HG02973 (cell line): ENCODE results near the gene COBL.

ENCODE experiments used
- ATAC-seq: cut with Tn5 transposase; IDR thresholded peaks from one replicate; pipeline ENCODE4 v1.9.1; 2021; ENCODE audit warnings: moderate library complexity; ENCODE audit not compliant: unreplicated experiment

Gene COBL

DNA sequence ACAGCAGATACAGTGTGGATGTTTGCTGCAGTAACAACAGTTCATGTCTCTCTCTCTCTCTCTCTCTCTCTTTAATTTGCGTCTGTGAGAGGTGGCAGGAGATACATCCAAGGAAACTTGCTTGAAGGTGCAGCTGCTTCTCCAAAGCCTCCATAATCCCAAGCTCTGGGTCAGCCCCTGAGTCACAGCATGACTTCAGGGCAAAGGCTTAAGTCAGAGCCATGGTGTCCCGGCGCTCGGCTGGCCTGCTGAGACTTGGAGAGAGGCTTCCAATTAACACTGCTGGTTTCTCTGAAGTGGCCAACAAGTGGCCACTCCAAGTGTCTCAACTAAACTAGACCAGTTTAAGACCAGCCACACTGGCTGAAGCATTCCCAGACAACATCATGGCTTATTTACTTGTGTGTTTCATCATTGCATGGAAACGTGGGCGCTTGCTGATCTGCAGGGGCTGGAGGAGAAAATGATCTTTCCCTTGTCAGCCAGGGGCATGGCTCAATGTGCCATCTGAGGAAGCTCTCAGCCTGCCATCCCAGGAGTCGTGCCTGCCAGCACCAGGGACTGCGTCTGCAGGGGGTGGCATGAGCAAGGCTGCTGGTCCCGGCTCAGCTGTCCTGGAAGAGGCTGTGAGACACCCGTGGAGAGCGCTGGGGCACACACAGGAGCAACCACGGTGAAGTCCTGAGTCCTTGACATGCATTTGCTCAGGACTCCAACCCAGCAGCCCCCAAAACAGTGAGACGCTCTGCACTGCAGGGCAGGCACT lies 254.2 kb downstream of the COBL start:
- ATAC-seq, result no peak

DNA sequence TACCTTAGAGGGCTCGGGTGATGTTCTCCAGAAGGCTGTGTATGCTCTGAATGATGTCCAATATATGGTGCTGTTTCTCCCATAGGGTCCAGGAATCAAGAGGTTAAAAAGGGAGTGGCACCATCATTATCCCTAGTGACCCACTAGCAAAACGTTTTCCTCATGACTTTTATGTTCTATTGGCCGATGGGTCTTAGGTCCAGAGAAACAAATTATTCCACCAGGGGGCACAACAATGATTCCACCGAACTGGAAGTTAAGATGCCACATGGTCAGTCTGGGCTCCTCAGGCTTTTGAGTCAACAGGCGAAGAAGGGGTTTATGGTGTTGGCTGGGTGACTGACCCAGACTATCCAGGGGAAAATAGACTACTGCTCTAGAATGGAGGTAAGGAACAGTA lies 256.1 kb downstream of the COBL start:
- no peak for ATAC-seq

DNA sequence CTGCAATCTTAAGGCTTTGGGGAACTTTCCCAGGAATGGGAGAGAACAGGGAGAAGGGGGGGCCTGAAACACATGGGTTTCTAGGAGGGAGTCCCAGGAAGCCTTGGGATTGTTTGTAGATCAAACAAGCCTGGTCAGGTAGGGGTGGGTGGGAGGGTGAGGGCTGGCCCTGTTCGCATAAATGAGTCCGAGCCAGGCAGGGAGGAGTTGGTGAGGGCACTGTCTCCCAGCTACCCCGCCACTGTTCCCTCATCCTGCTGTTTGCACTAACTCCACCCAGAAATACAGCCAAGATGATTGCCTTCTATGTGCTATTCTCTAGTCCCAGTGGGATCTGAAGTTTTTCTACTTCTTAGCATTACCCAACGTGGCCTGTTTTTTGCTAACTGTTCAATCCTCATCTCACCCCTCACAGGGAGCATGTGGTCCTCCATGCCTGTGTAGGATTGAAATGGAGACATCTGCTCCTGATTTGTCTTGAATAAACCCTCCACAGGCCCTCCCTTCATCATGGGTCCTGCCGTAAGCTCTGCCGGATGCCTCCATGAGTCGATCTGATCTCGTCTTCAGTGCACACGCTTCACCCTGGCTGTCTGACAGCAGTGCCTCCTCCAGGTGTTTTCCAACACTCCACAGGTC lies 257.0 kb downstream of the COBL start:
- ATAC-seq, result no peak

DNA sequence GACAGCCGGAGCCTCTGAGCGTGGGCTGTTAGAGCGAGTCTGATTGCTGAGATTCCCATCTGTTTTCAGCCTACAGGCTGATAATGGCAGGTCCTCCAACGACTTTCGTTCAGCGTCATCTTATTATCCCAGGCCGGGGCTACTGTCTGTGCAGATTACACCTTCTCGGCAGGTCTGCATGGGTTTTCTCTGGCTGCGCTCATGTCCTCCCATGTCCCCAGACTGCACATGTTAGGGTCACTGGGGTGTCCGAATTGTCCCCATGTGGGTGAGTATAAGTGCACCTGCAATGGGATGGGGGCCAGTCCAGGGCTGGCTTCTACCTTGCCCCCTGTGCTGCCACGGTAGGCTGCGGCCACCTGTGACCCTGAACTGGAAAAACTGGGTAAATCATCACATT lies 257.8 kb downstream of the COBL start:
- no peak for ATAC-seq

DNA sequence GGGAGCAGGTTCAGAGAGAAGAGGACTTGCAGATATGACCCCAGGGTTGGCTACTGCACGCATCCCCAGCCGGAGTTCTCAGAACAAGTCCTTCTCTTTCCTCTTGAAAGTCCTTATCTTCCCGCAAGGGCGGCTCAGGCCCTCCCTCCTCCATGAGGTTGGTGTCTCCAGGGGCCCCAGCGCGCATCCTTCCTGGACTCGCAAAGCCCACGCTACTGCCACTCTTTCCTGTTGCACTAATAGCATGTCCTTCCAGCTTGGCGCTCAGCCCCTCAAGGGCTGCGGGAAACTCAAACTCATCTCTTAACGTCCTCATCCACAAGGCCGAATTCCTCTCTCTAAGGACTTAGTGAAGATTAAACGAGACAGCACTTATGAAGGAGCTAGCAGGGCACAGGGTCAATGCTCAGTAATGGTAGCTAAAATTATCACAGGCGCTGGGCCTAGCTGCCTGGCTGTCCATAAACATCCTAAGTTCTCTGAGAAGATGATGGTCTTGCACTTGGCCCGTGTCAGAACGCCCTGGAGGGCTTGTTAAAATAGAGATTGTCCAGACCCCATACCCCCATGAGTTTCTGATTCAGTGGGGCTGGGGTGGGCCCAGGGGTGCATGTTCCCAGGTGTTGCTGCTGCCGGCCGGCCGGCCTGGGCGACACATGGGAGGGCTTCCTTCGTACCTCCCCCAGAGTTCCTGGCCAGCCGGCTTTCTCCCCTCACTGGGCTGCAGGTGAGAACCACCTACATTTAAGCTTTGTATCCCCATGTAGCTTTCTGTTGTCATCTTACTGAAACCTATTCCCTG lies 261.4 kb downstream of the COBL start:
- ATAC-seq, result no peak

DNA sequence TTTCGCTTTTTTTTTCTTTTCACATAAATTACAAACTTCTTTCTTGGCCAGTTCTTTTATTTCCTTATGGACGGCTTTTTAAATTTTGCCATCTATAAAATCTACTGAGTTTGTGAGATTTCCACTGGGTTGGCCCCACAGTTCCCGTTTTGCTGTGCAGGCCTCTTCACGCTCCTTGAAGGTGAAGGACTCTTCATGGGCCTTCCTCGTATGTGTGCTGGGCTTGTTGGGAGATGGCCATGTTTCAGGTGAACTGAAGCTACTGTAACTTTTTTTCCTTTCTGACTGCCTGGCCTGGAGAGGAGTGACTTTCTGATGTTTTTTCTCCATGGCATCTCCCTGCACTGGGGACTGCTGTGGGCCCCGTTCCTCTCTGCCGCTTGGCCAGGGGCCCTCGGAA lies 262.4 kb downstream of the COBL start:
- no peak for ATAC-seq

DNA sequence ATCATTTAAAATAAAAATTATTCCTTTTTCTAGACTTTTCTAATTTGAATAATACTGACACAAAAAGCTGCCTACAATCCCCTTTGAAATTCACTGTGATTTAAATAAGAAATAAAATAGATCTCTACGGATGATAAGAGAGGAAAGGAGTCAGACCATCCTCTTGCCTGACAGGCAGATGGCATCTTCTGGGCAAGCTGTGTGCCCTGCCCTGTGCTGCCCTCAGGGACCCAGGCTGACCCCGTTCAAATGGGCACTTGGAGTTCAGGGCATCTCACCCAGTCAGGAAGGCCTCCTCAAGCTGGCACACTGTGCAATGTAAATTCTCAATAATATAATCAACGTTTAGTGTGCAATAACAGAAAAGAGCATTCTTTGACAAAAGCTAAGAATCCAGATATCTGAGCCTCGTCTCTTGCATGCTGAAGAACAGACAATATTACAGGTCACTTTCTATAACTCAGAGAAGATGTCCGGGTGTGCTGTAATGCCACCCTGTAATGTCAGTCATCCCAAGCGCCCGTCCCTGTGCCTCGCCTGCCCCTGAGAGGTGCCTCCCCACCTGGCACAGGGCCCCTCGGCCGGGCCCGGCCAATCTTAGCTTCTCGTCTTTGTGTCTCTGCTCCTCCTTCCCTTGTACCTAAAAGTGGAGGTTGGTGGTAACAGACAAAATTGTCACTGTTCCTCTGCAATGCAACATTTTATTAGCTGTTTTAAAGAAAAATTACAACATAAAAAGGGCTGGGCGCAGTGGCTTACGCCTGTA lies 263.3 kb downstream of the COBL start:
- no peak for ATAC-seq

DNA sequence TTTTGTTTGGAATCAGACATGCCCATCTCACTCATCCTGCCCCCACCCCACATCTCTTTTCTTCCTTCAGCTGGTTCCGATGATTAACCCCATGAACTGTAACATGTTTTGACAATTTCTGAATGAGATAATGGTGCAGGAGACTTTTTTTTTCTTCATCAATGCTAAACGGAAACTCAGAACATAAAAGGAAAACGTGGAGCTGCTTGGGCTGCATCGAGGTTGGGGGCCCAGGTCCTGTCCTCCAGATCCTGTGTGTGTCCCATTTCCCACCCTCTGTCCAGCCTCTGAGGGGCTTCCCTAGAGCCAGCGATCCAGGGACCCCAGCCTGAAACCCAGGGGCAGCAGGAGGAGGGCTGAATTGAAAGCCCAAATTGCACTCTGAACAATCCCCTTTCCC lies 270.1 kb downstream of the COBL start:
- no peak for ATAC-seq

DNA sequence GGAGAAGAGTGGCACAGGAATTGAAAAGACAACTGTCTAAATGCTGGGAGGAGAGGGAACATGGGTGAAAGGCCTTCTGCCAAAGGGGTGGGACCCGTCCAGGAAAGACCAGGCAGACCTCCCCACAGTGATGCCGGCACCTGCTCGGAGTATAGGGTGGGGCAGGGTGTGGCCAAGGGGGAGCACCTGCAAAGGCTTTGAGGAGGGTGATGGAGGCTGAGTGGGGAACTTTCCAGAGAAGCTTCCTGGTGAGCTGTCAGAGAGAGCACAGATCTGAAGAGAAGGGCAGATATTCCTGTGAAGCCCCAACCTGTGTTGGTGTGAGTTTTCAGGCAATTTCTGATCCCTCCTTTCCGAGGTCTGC lies 270.5 kb downstream of the COBL start:
- ATAC-seq, result no peak

DNA sequence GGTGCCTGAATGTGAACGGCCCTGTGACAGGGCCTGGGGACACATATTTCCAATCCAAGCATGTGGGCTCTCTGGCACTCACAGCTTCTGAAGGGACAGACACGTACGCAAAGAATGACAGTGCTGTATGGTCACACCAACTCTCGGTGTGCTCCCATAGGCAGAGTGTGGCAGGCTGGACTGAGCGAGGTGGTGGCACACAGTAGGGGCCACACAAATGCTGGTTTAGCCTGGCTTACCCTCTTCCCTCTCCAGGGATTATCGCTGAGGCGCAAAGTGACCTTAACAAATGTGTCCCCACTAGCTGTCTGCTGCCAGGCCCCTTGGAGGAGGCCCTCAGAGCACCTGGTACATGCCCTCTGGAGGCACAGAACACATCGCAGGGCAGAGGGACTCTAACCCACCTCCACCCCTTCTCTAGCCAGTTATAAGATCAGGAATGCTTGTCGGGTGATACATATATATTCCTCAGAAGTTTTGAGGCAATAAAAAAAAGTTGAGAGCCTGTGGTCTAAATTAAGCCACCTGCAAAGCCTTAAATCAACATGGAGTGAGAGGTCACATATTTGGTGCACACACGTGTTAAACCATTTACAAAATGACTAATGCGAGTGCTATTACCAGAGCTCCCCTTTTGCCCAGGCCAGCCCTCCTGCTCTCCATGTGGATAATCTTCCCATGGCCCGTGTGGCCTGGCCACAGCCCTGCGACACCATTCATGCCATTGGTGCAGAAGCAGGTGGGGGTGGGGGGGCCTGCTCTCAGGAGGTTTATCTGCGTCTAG lies 271.1 kb downstream of the COBL start:
- no peak for ATAC-seq

DNA sequence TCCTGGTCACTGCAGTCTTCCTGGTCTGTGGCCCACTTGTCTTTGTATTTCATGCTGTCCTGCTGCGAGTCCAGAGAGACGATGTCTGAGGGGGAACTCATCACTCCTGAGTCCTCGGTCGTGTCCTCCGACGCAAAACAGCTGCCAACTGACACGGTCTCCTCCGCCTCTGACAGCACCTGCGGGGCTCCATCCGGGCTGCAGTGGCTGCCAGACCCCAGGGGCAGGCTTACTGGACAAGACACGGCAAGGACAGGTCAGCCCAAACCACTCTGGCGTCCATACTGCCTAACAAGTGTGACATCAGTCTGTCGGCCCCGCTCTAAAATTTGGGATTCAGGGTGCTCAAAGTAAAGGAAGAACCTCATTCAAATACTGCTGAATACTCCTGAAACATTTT lies 273.1 kb downstream of the COBL start:
- ATAC-seq, result no peak

DNA sequence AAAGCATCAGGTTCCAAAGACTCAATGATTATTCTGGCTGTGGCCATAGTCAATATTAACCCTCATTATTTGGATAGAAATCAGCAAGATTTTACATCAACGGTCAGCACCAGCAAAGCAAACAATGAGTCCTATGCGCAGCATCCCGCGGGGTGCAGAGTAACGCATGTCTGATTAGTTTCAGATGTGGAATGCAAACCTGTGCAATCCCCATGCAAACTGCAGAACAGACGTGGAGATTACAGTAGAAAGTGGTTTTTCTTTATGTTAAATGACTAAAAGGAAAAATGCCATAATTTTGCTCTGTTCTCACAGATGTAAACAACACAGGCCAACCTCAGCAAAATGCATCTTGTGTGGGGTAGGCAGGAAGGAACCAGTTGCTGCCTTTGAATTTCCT lies 275.8 kb downstream of the COBL start:
- no peak for ATAC-seq

DNA sequence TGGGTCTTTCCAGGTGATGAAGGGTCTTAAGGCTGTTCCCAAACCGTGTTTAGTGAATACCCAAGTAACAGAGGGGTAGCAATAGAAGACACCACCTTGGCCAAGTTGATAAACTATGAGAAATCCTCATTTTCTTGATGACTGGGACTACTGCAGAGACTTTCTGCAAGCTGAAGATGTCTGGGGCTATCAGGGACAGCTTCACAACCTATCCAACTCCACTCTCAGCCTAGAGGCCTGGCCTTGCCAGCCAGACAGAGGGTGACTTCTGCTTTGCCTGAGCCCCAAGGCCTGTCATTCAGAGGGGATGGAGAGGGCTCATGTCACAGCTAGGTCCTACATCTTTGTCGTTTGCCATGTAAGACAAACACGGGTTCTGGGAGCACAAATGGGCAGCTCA lies 278.0 kb downstream of the COBL start:
- ATAC-seq, result no peak

DNA sequence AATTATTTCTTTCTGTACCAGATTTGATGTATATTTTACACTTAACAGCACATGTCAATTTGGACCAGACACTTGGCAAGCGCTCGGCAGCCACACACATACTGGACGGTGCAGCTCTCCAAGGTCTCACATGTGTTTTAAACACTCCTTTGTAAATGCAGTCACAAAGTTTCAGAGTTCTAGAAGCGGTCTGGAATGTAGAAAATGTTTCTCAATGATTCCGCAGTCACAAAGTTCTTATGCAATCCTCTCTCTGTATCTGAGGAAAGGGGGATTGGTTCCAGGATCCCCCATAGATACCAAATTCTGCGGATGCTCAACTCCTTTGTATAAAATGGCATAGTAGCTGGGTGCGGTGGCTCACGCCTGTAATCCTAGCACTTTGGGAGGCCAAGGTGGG lies 280.9 kb downstream of the COBL start:
- no peak for ATAC-seq

DNA sequence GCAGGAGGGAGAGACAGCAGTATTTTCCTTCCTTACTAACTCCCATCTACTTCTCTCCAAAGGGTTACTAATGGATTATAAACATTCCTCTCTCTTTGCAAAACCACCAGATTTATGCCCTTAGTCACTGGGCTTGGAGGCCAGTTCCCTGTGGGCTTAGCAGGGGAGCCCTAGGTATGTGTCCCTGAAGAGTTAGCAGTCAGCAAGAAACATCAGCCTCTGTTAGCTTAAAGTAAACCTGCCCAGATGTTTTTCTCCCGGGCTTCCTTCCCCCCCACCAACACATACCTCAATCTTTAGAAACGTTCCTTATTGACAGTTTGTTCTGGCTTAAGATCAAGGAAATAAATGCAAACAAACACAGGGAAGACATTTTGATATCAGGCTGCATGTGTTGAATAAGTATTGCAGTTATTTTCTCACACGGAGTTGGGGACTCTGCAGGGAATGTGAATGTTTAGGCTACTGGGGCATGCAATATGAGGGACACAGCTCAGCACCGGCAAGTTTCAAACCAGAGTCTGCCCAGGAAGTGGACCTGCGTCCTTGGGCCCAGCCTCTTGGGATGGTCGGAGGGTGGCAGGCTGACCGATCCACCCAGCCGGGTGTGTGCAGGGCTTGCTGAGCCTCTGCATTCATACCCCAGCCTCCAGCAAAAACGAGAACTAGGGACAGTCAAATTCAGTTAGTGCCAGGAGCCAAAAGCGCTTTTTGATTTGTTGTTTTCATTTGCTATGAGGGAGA lies 281.9 kb downstream of the COBL start:
- ATAC-seq, result no peak

DNA sequence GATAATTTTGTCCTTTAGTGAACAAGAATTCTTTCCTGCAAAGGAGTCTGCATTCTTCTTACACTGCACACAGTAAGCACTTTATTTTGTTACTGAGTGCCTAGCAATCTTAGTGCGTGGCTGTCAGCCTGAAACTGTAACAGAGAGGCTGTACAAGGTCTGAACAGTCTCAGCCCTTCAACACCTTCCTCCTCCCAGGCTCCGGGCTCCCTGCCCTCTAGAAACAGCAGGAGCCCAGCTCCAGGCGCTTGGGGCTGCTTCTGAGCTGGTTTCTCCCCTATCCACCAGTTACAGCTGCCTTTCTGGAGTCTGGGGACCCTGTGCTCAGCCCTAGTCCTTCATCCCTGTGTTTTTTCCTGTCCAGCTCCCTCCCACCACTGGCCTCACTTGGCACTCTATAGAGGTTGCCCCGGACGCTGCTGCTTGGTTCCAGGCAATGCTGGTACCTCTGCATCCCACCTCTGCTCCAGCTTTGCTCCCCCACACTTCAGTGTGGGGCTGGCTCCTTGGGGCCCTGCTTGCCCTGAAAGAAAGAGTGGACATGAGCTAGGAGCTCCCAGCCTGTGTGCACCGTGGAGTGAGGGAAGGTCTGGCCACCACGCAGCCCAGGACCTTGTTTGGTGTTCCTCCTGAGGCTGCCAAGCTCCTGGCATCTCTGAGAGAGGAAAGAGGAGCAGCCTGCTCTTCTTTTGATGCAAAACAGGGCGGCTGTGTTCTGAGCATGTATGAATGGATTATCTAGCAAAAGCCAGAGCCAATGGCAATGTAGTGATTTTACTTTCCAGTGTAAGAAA lies 282.7 kb downstream of the COBL start:
- no peak for ATAC-seq

DNA sequence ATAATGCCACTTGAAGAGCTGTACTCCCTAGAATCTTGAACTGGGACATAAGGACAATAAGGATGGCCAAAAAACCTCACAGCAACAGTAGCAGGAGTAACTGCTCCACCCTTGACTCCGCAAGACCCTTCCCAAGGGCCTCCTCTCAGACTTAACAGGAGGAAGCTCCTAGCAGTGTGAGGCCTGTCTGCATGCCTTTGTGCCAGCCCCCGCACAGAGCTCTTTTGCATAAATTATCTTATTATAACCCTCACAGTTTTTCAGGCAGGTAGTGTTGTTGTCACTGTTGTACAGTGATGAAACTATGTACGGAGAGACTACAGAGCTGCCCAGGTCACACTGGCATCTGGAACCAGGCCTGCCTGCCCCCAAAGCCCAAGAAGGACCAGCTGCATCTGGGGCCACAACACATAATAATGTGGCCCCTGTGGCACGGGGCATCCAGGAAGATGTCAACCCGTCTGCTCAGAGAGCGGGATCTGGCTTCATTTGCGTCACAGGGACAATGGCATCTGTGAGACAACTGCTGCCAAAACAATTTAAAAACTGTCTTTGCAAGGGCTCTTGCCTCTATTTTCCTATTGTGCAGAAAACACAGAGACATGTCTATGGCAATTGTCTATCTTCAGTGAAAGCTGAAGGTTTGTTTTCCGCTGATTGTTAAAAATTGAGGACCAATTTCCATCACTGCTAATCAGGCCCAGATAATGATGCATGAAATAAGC lies 284.7 kb downstream of the COBL start:
- ATAC-seq, result no peak

DNA sequence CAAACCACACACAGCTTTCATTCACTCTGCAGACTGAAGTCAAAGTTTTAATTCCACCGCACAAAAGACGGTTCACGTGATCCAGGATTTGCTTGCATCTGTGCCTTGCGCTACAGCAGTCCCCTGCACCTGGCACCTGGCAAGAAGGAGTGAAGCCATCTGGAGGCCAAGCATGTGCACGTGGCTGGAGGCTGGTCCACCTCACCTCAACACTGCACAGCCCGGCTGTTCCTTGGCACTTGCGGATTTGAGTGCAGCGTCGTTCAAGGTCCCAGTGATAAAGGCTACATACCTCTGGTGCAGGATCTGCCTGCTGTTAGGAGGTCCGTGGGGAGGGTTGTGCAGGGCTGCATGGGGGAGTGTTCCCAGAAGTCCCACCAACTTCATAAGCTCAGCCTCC lies 285.4 kb downstream of the COBL start:
- no peak for ATAC-seq
